Breast epithelium (tissue), 3 donors: ENCODE data around the gene INPP4A.

Source experiments
- CTCF ChIP-seq, 3 donors: fragments of 450-650 bp; IDR thresholded peaks; one replicate each; pipeline ENCODE4 v1.5.1; 2016 to 2017; ENCODE audit warnings: antibody characterized with exemption in 3 of 3, mild to moderate bottlenecking in 3 of 3, moderate library complexity in 3 of 3
- POLR2AphosphoS5 ChIP-seq, 3 donors: sonication (generic); formaldehyde crosslinking; IDR thresholded peaks; one replicate each; pipeline ENCODE4 v1.6.1; 2017; ENCODE audit warnings: antibody characterized with exemption in 3 of 3

GRCh38 chr2:98445683-98446581 is 1.3 kb downstream of the INPP4A start:
- TF ChIP-seq CTCF (IDR thresholded peaks at IDR 0.05), result no peak
- TF ChIP-seq POLR2AphosphoS5 (IDR thresholded peaks at IDR 0.05), result no peak
